Measurements from ENCODE around the gene MAN2A1.
"Not testable (repeated sequence)": the region's sequence is repeated elsewhere in the genome, so short reads cannot be mapped to it uniquely, and the experiment has no call there.

DNA sequence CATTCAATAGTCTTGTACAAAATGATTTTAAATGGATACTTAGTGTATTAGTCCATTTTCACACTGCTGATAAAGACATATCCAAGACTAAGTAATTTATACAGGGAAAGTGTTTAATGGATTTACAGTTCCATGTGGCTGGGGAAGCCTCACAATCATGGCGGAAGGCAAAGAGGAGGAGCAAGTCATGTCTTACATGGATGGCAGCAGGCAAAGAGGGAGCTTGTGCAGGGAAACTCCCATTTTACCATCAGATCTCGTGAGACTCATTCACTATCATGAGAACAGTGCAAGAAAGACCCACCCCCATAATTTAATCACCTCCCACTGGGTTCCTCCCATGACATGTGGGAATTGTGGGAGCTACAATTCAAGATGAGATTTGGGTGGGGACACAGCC lies 203.5 kb downstream of the MAN2A1 start:
- TF ChIP-seq, protein P1, sequence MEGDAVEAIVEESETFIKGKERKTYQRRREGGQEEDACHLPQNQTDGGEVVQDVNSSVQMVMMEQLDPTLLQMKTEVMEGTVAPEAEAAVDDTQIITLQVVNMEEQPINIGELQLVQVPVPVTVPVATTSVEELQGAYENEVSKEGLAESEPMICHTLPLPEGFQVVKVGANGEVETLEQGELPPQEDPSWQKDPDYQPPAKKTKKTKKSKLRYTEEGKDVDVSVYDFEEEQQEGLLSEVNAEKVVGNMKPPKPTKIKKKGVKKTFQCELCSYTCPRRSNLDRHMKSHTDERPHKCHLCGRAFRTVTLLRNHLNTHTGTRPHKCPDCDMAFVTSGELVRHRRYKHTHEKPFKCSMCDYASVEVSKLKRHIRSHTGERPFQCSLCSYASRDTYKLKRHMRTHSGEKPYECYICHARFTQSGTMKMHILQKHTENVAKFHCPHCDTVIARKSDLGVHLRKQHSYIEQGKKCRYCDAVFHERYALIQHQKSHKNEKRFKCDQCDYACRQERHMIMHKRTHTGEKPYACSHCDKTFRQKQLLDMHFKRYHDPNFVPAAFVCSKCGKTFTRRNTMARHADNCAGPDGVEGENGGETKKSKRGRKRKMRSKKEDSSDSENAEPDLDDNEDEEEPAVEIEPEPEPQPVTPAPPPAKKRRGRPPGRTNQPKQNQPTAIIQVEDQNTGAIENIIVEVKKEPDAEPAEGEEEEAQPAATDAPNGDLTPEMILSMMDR (IDR thresholded peaks at IDR 0.05), result not testable (repeated sequence)
- TF ChIP-seq, protein P2, sequence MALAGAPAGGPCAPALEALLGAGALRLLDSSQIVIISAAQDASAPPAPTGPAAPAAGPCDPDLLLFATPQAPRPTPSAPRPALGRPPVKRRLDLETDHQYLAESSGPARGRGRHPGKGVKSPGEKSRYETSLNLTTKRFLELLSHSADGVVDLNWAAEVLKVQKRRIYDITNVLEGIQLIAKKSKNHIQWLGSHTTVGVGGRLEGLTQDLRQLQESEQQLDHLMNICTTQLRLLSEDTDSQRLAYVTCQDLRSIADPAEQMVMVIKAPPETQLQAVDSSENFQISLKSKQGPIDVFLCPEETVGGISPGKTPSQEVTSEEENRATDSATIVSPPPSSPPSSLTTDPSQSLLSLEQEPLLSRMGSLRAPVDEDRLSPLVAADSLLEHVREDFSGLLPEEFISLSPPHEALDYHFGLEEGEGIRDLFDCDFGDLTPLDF (CRISPR knock-in tag; IDR thresholded peaks at IDR 0.05), result not testable (repeated sequence)
- TF ChIP-seq, protein P3, sequence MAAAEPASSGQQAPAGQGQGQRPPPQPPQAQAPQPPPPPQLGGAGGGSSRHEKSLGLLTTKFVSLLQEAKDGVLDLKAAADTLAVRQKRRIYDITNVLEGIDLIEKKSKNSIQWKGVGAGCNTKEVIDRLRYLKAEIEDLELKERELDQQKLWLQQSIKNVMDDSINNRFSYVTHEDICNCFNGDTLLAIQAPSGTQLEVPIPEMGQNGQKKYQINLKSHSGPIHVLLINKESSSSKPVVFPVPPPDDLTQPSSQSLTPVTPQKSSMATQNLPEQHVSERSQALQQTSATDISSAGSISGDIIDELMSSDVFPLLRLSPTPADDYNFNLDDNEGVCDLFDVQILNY (CRISPR knock-in tag; IDR thresholded peaks at IDR 0.05), result not testable (repeated sequence)
- TF ChIP-seq CREM, MYBL2, CREB1, JUN, ZNF423 (CRISPR knock-in tag; IDR thresholded peaks at IDR 0.05): not testable (repeated sequence)
- TF ChIP-seq, protein P4, sequence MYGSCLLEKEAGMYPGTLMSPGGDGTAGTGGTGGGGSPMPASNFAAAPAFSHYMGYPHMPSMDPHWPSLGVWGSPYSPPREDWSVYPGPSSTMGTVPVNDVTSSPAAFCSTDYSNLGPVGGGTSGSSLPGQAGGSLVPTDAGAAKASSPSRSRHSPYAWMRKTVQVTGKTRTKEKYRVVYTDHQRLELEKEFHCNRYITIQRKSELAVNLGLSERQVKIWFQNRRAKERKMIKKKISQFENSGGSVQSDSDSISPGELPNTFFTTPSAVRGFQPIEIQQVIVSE (CRISPR knock-in tag; IDR thresholded peaks at IDR 0.05; ENCODE audit: borderline replicate concordance), result not testable (repeated sequence)
- TF ChIP-seq, protein P5, sequence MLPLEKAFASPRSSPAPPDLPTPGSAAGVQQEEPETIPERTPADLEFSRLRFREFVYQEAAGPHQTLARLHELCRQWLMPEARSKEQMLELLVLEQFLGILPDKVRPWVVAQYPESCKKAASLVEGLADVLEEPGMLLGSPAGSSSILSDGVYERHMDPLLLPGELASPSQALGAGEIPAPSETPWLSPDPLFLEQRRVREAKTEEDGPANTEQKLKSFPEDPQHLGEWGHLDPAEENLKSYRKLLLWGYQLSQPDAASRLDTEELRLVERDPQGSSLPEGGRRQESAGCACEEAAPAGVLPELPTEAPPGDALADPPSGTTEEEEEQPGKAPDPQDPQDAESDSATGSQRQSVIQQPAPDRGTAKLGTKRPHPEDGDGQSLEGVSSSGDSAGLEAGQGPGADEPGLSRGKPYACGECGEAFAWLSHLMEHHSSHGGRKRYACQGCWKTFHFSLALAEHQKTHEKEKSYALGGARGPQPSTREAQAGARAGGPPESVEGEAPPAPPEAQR (CRISPR knock-in tag; IDR thresholded peaks at IDR 0.05), result not testable (repeated sequence)

Measured in WTC11 (cell line).